ENCODE measurements around the gene TXNDC11.

DNA sequence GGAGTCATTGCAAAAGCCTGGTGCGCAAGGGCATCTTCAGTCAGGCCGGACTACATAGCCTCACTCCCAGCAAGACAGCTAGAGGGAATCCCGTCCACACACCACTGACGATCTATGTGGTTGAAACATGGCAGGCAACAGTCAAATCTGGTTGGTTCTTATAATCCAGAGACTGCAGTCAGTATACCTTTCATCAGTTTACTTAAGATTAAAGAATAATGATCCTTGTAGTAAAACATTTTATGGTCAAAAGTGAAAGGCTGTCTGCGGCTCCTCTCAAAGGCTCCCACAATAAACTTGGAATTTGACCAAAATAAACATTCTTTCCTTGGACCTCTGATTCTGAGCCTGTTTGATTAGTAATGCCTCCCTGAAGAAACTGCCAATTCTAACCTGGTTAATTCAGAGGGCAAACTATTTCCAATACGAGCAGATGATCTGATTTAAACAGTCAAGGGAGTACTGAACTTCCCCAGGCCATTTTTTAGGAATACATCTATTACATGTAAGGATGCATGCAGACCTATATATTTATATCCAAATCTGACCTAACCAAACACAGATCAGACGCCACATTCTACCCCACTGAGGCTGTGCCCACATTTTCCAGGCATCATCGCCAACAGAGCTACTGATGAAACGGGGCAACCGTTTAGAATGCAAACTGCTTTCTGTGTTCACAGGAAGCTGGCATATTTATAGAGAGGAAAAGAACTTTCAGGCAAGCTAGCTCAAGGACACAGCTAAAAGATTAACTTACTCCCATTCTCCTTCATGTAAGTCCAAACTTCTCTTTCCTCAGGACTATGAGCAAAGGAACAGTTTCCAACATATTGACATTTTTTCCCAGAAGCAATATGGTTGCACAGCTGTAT is 15.3 kb upstream of the TXNDC11 start:
- TF ChIP-seq, protein P1, sequence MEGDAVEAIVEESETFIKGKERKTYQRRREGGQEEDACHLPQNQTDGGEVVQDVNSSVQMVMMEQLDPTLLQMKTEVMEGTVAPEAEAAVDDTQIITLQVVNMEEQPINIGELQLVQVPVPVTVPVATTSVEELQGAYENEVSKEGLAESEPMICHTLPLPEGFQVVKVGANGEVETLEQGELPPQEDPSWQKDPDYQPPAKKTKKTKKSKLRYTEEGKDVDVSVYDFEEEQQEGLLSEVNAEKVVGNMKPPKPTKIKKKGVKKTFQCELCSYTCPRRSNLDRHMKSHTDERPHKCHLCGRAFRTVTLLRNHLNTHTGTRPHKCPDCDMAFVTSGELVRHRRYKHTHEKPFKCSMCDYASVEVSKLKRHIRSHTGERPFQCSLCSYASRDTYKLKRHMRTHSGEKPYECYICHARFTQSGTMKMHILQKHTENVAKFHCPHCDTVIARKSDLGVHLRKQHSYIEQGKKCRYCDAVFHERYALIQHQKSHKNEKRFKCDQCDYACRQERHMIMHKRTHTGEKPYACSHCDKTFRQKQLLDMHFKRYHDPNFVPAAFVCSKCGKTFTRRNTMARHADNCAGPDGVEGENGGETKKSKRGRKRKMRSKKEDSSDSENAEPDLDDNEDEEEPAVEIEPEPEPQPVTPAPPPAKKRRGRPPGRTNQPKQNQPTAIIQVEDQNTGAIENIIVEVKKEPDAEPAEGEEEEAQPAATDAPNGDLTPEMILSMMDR (IDR thresholded peaks at IDR 0.05) = no peak
- no peak for TF ChIP-seq POLR2A (IDR thresholded peaks at IDR 0.05)
